ENCODE results near the gene WNK3. TPM values are rescaled to one million over a fixed set of nuclear protein-coding genes. Genes with fewer than 3 reads are reported as not detected.

Gene WNK3
- total RNA-seq, 1 donor from 2014 or later: 3.7 TPM

DNA sequence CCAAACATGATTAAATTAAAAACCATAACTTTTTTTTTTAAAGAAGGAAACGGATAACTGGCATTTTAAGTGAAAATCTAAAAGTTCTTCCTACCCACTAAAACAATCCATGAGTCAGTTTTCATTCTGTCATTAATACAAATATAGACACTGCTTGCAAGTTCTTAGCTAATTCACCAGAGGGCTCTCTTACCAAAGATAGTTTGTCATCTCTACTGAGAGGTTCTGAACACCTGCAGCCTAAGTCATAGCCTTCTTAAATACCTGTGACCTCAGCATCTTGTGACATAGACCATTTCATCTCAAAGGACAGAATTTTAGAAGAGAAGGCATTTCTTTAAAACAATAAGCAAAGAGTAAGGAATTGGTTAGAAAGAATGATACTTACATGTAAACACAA, 109.5 kb downstream of the WNK3 start:
- H3K9ac ChIP-seq (ENCODE audit: low read depth in 1 of 3, low read length in 3 of 3): no peak overlapping the region
- H3K4me1 ChIP-seq (ENCODE audit: control insufficient read depth in 3 of 3, insufficient read depth in 3 of 3, low read length in 3 of 3): no peaks in the 10 kb centered on the region
- no peak overlapping the region for H3K27ac ChIP-seq (ENCODE audit: low read depth, low read length)
- no peaks in the 10 kb centered on the region for H3K36me3 ChIP-seq (ENCODE audit: control insufficient read depth in 3 of 3, insufficient read depth in 3 of 3, low read length in 3 of 3)
- H3K27me3 ChIP-seq (ENCODE audit: control insufficient read depth in 3 of 3, insufficient read depth in 3 of 3, low read length in 3 of 3): no peaks in the 10 kb centered on the region
- H3K4me3 ChIP-seq (ENCODE audit: low read length in 3 of 3): no peak overlapping the region
- H3K9me3 ChIP-seq (ENCODE audit: control insufficient read depth in 3 of 3, low read length in 3 of 3): no peaks in the 10 kb centered on the region

DNA sequence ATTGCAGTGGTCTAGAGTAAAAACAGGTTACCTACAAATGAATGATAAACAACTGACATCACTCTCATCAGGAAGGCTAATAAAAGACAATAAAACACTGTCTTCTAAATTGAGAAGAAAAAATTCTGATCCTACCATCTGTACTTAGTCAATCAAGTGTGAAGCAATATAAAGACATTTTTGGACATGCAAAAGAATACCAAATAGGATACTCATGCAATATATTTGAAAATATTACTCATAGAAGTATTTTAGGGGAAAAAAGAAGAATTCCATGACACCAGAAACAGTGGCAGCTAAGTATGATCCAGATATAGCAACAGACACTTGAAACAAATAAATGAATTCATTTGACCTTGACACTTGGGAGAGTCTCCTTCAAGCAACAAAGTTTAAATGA, 111.0 kb downstream of the WNK3 start:
- H3K36me3 ChIP-seq (ENCODE audit: control insufficient read depth in 3 of 3, insufficient read depth in 3 of 3, low read length in 3 of 3): no peaks in the 10 kb centered on the region
- no peaks in the 10 kb centered on the region for H3K4me1 ChIP-seq (ENCODE audit: control insufficient read depth in 3 of 3, insufficient read depth in 3 of 3, low read length in 3 of 3)
- H3K9ac ChIP-seq (ENCODE audit: low read depth in 1 of 3, low read length in 3 of 3): no peak overlapping the region
- no peaks in the 10 kb centered on the region for H3K27me3 ChIP-seq (ENCODE audit: control insufficient read depth in 3 of 3, insufficient read depth in 3 of 3, low read length in 3 of 3)
- no peak overlapping the region for H3K27ac ChIP-seq (ENCODE audit: low read depth, low read length)
- no peak overlapping the region for H3K4me3 ChIP-seq (ENCODE audit: low read length in 3 of 3)
- H3K9me3 ChIP-seq (ENCODE audit: control insufficient read depth in 3 of 3, low read length in 3 of 3): no peaks in the 10 kb centered on the region

DNA sequence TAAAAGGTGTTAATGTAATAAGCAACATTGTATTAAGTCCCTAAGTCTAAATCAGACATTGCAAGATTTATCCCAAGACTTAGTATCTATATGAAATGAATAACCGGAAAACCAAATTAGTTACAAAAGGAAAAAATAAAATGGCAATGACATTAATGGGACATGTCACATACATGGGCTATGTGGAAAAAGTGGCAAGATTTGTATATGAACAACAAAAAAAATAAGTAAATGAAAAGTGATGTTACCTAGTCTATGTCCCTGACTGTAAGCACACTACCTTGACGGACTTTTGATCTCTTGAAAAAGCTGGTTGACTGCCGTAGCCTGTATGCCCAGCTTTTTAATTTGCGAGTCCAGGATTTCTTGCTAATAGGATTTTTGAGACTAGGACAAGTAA, 119.3 kb downstream of the WNK3 start:
- Histone ChIP-seq H3K9me3 (ENCODE audit: control insufficient read depth in 3 of 3, low read length in 3 of 3) (no peaks in the 10 kb centered on the region), H3K4me1 (ENCODE audit: control insufficient read depth in 3 of 3, insufficient read depth in 3 of 3, low read length in 3 of 3) (no peaks in the 10 kb centered on the region), H3K27me3 (ENCODE audit: control insufficient read depth in 3 of 3, insufficient read depth in 3 of 3, low read length in 3 of 3) (peaks cover 0 to 3% (median 0%) of the 10 kb centered on the region in 3 donors), H3K36me3 (ENCODE audit: control insufficient read depth in 3 of 3, insufficient read depth in 3 of 3, low read length in 3 of 3) (no peaks in the 10 kb centered on the region), H3K9ac (ENCODE audit: low read depth in 1 of 3, low read length in 3 of 3) (no peak overlapping the region), H3K27ac (ENCODE audit: low read depth, low read length) (no peak overlapping the region), H3K4me3 (ENCODE audit: low read length in 3 of 3) (no peak overlapping the region)

DNA sequence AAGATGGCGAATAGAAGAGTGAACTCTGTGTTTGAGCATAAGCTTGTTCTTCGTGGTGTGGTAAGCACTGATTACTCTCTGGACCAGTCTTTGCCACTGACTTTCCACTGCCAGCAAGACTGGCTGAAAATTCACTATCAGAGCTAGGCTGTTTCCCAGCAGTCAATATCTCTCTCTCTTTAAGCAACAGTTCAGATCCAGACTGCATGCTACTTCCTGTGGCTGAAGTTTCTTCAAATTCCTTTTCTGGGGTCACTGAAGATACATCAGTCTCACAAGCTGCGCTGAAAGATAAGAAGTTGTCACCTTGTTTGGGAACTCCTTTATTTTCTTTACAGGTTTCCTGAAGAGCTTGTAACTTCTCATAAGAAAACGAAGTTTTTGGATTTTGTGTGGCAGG, 120.8 kb downstream of the WNK3 start:
- Histone ChIP-seq H3K27ac (ENCODE audit: low read depth, low read length) (no peak overlapping the region), H3K4me1 (ENCODE audit: control insufficient read depth in 3 of 3, insufficient read depth in 3 of 3, low read length in 3 of 3) (no peaks in the 10 kb centered on the region), H3K9ac (ENCODE audit: low read depth in 1 of 3, low read length in 3 of 3) (no peak overlapping the region), H3K4me3 (ENCODE audit: low read length in 3 of 3) (no peak overlapping the region), H3K36me3 (ENCODE audit: control insufficient read depth in 3 of 3, insufficient read depth in 3 of 3, low read length in 3 of 3) (no peaks in the 10 kb centered on the region), H3K9me3 (ENCODE audit: control insufficient read depth in 3 of 3, low read length in 3 of 3) (no peaks in the 10 kb centered on the region), H3K27me3 (ENCODE audit: control insufficient read depth in 3 of 3, insufficient read depth in 3 of 3, low read length in 3 of 3) (peaks cover 0 to 3% (median 0%) of the 10 kb centered on the region in 3 donors)

DNA sequence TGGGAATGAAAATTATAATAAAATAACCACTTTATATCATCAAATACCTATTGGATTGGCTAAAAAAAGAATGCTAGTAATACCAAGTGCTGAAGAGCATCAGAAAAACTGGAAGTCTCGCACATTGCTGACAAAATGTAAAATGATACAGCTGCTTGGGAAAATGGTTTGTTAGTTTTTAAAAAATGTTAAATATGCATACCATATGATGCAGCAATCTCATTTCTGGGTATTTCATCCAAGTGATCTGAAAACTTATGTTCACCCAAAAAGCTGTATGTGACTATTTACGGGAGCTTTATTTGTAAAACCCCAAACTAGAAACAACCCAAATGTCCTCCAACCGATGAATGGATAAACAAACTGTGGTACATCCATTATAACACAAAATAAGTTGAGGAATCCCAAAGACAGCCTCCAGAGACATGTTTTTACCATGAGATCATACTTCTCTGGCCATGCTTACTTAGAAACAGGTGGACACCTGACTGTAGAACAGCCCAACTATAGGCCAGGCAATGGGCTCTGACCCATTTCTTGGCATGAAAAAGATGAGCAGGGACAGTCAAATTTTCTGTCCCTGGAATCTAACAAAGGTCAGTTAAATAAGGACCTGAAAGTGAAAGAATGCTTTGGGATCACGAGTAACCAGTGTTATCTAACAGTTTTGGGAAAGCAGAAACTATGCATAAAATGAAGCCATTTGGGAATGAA, 127.3 kb downstream of the WNK3 start:
- Histone ChIP-seq H3K4me1 (ENCODE audit: control insufficient read depth in 3 of 3, insufficient read depth in 3 of 3, low read length in 3 of 3) (no peaks in the 10 kb centered on the region), H3K9ac (ENCODE audit: low read depth in 1 of 3, low read length in 3 of 3) (no peak overlapping the region), H3K4me3 (ENCODE audit: low read length in 3 of 3) (no peak overlapping the region), H3K27me3 (ENCODE audit: control insufficient read depth in 3 of 3, insufficient read depth in 3 of 3, low read length in 3 of 3) (no peaks in the 10 kb centered on the region), H3K36me3 (ENCODE audit: control insufficient read depth in 3 of 3, insufficient read depth in 3 of 3, low read length in 3 of 3) (no peaks in the 10 kb centered on the region), H3K27ac (ENCODE audit: low read depth, low read length) (no peak overlapping the region), H3K9me3 (ENCODE audit: control insufficient read depth in 3 of 3, low read length in 3 of 3) (peaks cover 0 to 2% (median 0%) of the 10 kb centered on the region in 3 donors)

DNA sequence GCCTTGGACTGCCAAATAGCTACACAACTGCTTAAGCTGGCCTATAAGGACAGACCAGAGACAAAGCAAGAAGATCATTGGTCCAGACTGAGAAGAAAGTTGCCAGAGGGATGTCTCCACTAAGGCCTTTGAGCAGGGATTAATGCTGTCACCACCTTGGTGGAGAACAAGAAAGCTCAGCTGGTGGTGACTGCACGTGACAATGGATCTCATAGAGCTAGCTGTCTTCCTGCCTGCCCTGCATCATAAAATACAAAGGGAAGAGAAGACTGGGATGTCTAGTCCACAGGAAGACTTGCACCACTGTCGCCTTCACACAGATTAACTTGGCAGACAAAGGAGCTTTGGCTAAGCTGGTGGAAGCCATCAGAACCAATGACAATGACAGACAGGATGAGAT, 134.3 kb downstream of the WNK3 start:
- Histone ChIP-seq H3K27me3 (ENCODE audit: control insufficient read depth in 3 of 3, insufficient read depth in 3 of 3, low read length in 3 of 3) (no peaks in the 10 kb centered on the region), H3K36me3 (ENCODE audit: control insufficient read depth in 3 of 3, insufficient read depth in 3 of 3, low read length in 3 of 3) (no peaks in the 10 kb centered on the region), H3K4me3 (ENCODE audit: low read length in 3 of 3) (no peak overlapping the region), H3K9ac (ENCODE audit: low read depth in 1 of 3, low read length in 3 of 3) (no peak overlapping the region), H3K4me1 (ENCODE audit: control insufficient read depth in 3 of 3, insufficient read depth in 3 of 3, low read length in 3 of 3) (no peaks in the 10 kb centered on the region), H3K9me3 (ENCODE audit: control insufficient read depth in 3 of 3, low read length in 3 of 3) (no peaks in the 10 kb centered on the region), H3K27ac (ENCODE audit: low read depth, low read length) (no peak overlapping the region)

DNA sequence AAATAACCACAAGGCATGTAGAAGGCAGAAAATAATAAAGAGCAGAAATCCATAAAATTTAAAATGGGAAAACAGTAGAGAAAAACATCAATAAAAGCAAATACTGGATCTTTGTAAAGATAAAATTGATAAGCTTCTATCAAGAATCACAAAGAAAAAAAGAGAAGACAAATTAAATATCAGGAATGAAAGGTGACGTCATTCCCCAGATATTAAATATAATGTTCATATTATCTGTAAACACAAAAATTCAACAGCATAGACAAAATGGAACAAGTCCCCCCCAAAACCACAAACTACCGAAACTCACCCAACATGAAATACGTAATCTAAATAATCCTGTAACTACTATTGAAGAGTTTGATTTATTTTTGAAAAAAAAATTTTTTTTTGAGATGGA, 144.2 kb downstream of the WNK3 start:
- no peak overlapping the region for H3K9ac ChIP-seq (ENCODE audit: low read depth in 1 of 3, low read length in 3 of 3)

DNA sequence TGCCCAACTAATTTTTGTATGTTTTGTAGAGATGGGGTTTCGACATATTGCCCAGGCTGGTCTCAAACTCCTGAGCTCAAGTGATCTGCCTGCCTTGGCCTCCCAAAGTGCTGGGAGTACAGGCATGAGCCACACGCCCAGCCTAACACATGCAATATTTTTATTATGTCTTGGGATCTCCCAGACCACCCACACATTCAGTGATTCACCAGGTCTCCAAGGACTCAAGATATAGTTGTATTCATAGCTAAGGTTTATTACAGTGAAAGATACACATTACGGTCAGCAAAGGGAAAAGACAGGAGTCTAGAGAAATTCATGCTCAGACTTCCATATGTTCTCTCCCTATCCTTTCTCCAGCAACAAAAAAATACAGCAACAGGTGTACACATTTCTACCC, 149.3 kb downstream of the WNK3 start:
- Histone ChIP-seq H3K36me3 (ENCODE audit: control insufficient read depth in 3 of 3, insufficient read depth in 3 of 3, low read length in 3 of 3) (no peaks in the 10 kb centered on the region), H3K9ac (ENCODE audit: low read depth in 1 of 3, low read length in 3 of 3) (no peak overlapping the region), H3K4me3 (ENCODE audit: low read length in 3 of 3) (no peak overlapping the region), H3K4me1 (ENCODE audit: control insufficient read depth in 3 of 3, insufficient read depth in 3 of 3, low read length in 3 of 3) (no peaks in the 10 kb centered on the region), H3K27me3 (ENCODE audit: control insufficient read depth in 3 of 3, insufficient read depth in 3 of 3, low read length in 3 of 3) (no peaks in the 10 kb centered on the region), H3K27ac (ENCODE audit: low read depth, low read length) (no peak overlapping the region), H3K9me3 (ENCODE audit: control insufficient read depth in 3 of 3, low read length in 3 of 3) (no peaks in the 10 kb centered on the region)

More for the DNA sequence above, 144.2 kb downstream of the WNK3 start:
- H3K4me1 ChIP-seq (ENCODE audit: control insufficient read depth in 3 of 3, insufficient read depth in 3 of 3, low read length in 3 of 3): no peaks in the 10 kb centered on the region
- H3K9me3 ChIP-seq (ENCODE audit: control insufficient read depth in 3 of 3, low read length in 3 of 3): no peaks in the 10 kb centered on the region
- no peaks in the 10 kb centered on the region for H3K27me3 ChIP-seq (ENCODE audit: control insufficient read depth in 3 of 3, insufficient read depth in 3 of 3, low read length in 3 of 3)
- H3K27ac ChIP-seq (ENCODE audit: low read depth, low read length): no peak overlapping the region
- H3K4me3 ChIP-seq (ENCODE audit: low read length in 3 of 3): no peak overlapping the region
- no peaks in the 10 kb centered on the region for H3K36me3 ChIP-seq (ENCODE audit: control insufficient read depth in 3 of 3, insufficient read depth in 3 of 3, low read length in 3 of 3)

DNA sequence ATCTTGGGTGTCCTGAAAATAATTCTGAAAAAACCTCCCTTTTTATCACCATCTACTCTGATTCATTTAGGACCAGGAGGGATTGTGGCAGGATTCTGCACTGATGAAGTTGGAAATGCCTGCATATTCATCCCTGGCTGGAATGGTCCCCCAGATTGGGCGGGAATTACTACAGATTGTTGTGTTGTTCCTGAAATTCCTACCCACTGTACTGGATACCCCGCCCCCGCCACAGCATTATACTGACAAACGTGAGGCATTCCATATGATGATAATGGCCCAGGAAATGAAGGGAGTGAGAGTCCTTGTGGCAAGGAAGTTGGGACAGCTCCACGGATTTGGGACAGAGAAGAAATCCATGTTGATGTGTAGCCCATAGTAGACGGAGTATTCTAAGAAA, 159.6 kb downstream of the WNK3 start:
- H3K27ac ChIP-seq (ENCODE audit: low read depth, low read length): no peak overlapping the region
- H3K9me3 ChIP-seq (ENCODE audit: control insufficient read depth in 3 of 3, low read length in 3 of 3): no peaks in the 10 kb centered on the region
- H3K9ac ChIP-seq (ENCODE audit: low read depth in 1 of 3, low read length in 3 of 3): no peak overlapping the region
- H3K27me3 ChIP-seq (ENCODE audit: control insufficient read depth in 3 of 3, insufficient read depth in 3 of 3, low read length in 3 of 3): no peaks in the 10 kb centered on the region
- H3K4me3 ChIP-seq (ENCODE audit: low read length in 3 of 3): no peak overlapping the region
- H3K4me1 ChIP-seq (ENCODE audit: control insufficient read depth in 3 of 3, insufficient read depth in 3 of 3, low read length in 3 of 3): no peaks in the 10 kb centered on the region
- no peaks in the 10 kb centered on the region for H3K36me3 ChIP-seq (ENCODE audit: control insufficient read depth in 3 of 3, insufficient read depth in 3 of 3, low read length in 3 of 3)

DNA sequence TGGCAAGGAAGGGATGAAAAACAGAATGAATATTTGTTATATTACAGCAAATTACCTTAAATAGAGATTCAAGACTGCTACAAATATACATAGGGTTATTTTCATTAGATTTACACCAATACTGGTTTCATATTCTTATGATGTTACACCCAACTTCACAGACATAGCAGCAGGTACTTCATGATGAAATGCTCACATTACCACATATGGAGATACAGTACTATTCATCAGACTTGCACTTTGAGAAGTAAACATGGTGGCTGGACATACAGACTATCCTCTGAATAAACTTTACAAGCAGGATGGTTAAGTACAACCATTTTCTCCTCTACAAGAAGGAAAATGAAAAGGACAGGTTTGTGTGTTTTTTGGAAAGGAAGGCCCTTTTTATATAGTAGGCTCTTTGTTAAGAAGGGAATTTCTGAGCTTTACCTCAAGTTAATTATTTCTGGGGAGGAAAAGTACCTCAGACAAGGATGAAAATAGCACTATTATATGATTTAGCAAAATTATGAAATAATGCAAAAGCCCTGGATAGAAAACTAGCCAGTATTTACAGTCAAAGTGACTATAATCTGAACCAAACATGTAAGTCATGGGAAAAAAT, 162.8 kb downstream of the WNK3 start:
- H3K27ac ChIP-seq (ENCODE audit: low read depth, low read length): no peak overlapping the region
- no peaks in the 10 kb centered on the region for H3K36me3 ChIP-seq (ENCODE audit: control insufficient read depth in 3 of 3, insufficient read depth in 3 of 3, low read length in 3 of 3)
- no peak overlapping the region for H3K4me3 ChIP-seq (ENCODE audit: low read length in 3 of 3)
- no peaks in the 10 kb centered on the region for H3K9me3 ChIP-seq (ENCODE audit: control insufficient read depth in 3 of 3, low read length in 3 of 3)
- no peaks in the 10 kb centered on the region for H3K27me3 ChIP-seq (ENCODE audit: control insufficient read depth in 3 of 3, insufficient read depth in 3 of 3, low read length in 3 of 3)
- no peaks in the 10 kb centered on the region for H3K4me1 ChIP-seq (ENCODE audit: control insufficient read depth in 3 of 3, insufficient read depth in 3 of 3, low read length in 3 of 3)
- no peak overlapping the region for H3K9ac ChIP-seq (ENCODE audit: low read depth in 1 of 3, low read length in 3 of 3)
